ENCODE results near the gene DNAAF5.
A peak's percentile ranks its signal among the peaks of the same experiment; 100 is the strongest.

DNAAF5 gene

GRCh38 chr7:805261-805660 is 78.8 kb downstream of the DNAAF5 start:
- DNase-seq (ENCODE audit: low read depth in 2 of 2), result no peak

GRCh38 chr7:815284-816216 is 89.1 kb downstream of the DNAAF5 start:
- no peak for DNase-seq (ENCODE audit: low read depth in 2 of 2)

- peak; percentile 90 to 97 for DNase-seq (ENCODE audit: low read depth in 2 of 2)
Observed at GRCh38 chr7:816300-816750, 89.8 kb downstream of the DNAAF5 start.

- peak in 1 of 2 donors; percentile 22 for DNase-seq (ENCODE audit: low read depth in 2 of 2)
Observed at GRCh38 chr7:816751-817671, 90.5 kb downstream of the DNAAF5 start.

GRCh38 chr7:818031-818699 is 91.7 kb downstream of the DNAAF5 start:
- DNase-seq (ENCODE audit: low read depth in 2 of 2), result no peak

- DNase-seq (ENCODE audit: low read depth in 2 of 2), result no peak
Observed at GRCh38 chr7:820341-820740, 93.8 kb downstream of the DNAAF5 start.

GRCh38 chr7:821688-822087 is 95.2 kb downstream of the DNAAF5 start:
- DNase-seq (ENCODE audit: low read depth in 2 of 2), result no peak

- DNase-seq (ENCODE audit: low read depth in 2 of 2), result no peak
Observed at GRCh38 chr7:822692-823276, 96.3 kb downstream of the DNAAF5 start.

- no peak for DNase-seq (ENCODE audit: low read depth in 2 of 2)
Observed at GRCh38 chr7:823649-824048, 97.2 kb downstream of the DNAAF5 start.

GRCh38 chr7:824081-824480 is 97.6 kb downstream of the DNAAF5 start:
- DNase-seq (ENCODE audit: low read depth in 2 of 2), result no peak

- DNase-seq (ENCODE audit: low read depth in 2 of 2), result no peak
Observed at GRCh38 chr7:824664-825063, 98.2 kb downstream of the DNAAF5 start.

GRCh38 chr7:825386-825785 is 98.9 kb downstream of the DNAAF5 start:
- no peak for DNase-seq (ENCODE audit: low read depth in 2 of 2)

- no peak for DNase-seq (ENCODE audit: low read depth in 2 of 2)
Observed at GRCh38 chr7:826230-826917, 99.9 kb downstream of the DNAAF5 start.

- no peak for DNase-seq (ENCODE audit: low read depth in 2 of 2)
Observed at GRCh38 chr7:828793-829561, 102.5 kb downstream of the DNAAF5 start.

GRCh38 chr7:830069-830468 is 103.6 kb downstream of the DNAAF5 start:
- DNase-seq (ENCODE audit: low read depth in 2 of 2), result no peak

GRCh38 chr7:831596-832166 is 105.2 kb downstream of the DNAAF5 start:
- DNase-seq (ENCODE audit: low read depth in 2 of 2), result no peak

- peak; percentile 55 to 65 for DNase-seq (ENCODE audit: low read depth in 2 of 2)
Observed at GRCh38 chr7:832167-832967, 105.9 kb downstream of the DNAAF5 start, which contains the start of gene SUN1. SUN1 (plus strand) TSS chr7:832476; CDS start chr7:832525, 49 bp downstream.

GRCh38 chr7:832968-833424 is 106.5 kb downstream of the DNAAF5 start:
- DNase-seq (ENCODE audit: low read depth in 2 of 2), result no peak

Measured in stimulated activated CD8-positive, alpha-beta memory T cell treated with anti-CD3 and anti-CD28 coated beads, Interleukin-7, amount 100 ng/mL, for 4 hours (primary cell).